PC-3 (cell line): Measurements from ENCODE around the gene CP. TPM values are rescaled to one million over a fixed set of nuclear protein-coding genes. Genes with fewer than 3 reads are reported as not detected.

Experiments used
- ATAC-seq: fragments of 200-7000 bp; cut with Tn5 transposase; 2 replicates; pipeline ENCODE4 v1.9.1; 2020; ENCODE audit warnings: mild to moderate bottlenecking, moderate library complexity
- BruUV-seq: library from RNA; stranded (reverse); fragments of 400-500 nt; replicated peaks from 2 replicates; lab custom pipeline; 2021; lab: Mats Ljungman, UMichigan
- CTCF ChIA-PET: fragments of 300-600 bp; sonication (Branson Sonifier 250); formaldehyde crosslinking; loops from one replicate; lab custom pipeline; 2022; ENCODE audit warnings: antibody characterized with exemption; lab: Charles Lee
- POLR2A ChIA-PET: fragments of 300-600 bp; sonication (Branson Sonifier 250); formaldehyde crosslinking; loops from one replicate; lab custom pipeline; 2022; ENCODE audit warnings: antibody characterized with exemption; ENCODE audit not compliant: unreplicated experiment; lab: Charles Lee
- DNase-seq: peaks from one replicate; pipeline ENCODE4 v3.0.0-alpha.2; 2015
- H2AFZ ChIP-seq: fragments of 300-600 bp; sonication (generic); 2 replicates; pipeline ENCODE4 v1.6.0; 2016; ENCODE audit warnings: antibody characterized with exemption, low read length
- H3F3A ChIP-seq: fragments of 300-600 bp; sonication (generic); one replicate; pipeline ENCODE4 v1.6.0; 2017; ENCODE audit warnings: antibody characterized with exemption, low read length, control low read depth, mild to moderate bottlenecking; ENCODE audit not compliant: unreplicated experiment
- H3K27ac ChIP-seq: fragments of 300-600 bp; sonication (generic); 2 replicates; pipeline ENCODE4 v1.5.1; 2016; ENCODE audit warnings: mild to moderate bottlenecking, low read length
- H3K27me3 ChIP-seq: fragments of 300-600 bp; sonication (generic); 2 replicates; pipeline ENCODE4 v1.6.1; 2016; ENCODE audit warnings: low read length, mixed read lengths
- H3K36me3 ChIP-seq: fragments of 300-600 bp; sonication (generic); 2 replicates; pipeline ENCODE4 v1.6.1; 2016; ENCODE audit warnings: low read depth, mixed run types, low read length, mixed read lengths
- H3K4me1 ChIP-seq: fragments of 300-600 bp; sonication (generic); 2 replicates; pipeline ENCODE4 v1.5.1; 2016; ENCODE audit warnings: low read length; ENCODE audit not compliant: insufficient read depth
- H3K4me2 ChIP-seq: fragments of 300-600 bp; sonication (generic); 2 replicates; pipeline ENCODE4 v1.6.0; 2016; ENCODE audit warnings: low read length
- H3K4me3 ChIP-seq: fragments of 300-600 bp; sonication (generic); 2 replicates; pipeline ENCODE4 v1.5.1; 2016; ENCODE audit warnings: mild to moderate bottlenecking, low read length, mixed read lengths
- H3K79me2 ChIP-seq: fragments of 300-600 bp; sonication (generic); 2 replicates; pipeline ENCODE4 v1.6.1; 2017; ENCODE audit warnings: low read length, mixed read lengths
- H3K9ac ChIP-seq: fragments of 300-600 bp; sonication (generic); 2 replicates; pipeline ENCODE4 v1.6.0; 2016; ENCODE audit warnings: mild to moderate bottlenecking, low read length
- H3K9me2 ChIP-seq: fragments of 300-600 bp; sonication (generic); replicated peaks from 2 replicates; pipeline ENCODE4 v1.6.1; 2016; ENCODE audit warnings: mixed run types, low read length, mixed read lengths
- H3K9me3 ChIP-seq: fragments of 300-600 bp; sonication (generic); 2 replicates; pipeline ENCODE4 v1.6.1; 2016; ENCODE audit warnings: low read length, mixed read lengths
- H4K20me1 ChIP-seq: fragments of 300-600 bp; sonication (generic); 2 replicates; pipeline ENCODE4 v1.6.1; 2016; ENCODE audit warnings: low read length, mixed read lengths
- CTCF ChIP-seq: fragments of 300-600 bp; sonication (generic); conservative IDR thresholded peaks from 2 replicates; pipeline ENCODE4 v1.5.1; 2017; ENCODE audit warnings: antibody characterized with exemption, low read depth, mild to moderate bottlenecking, low read length
- EZH2 ChIP-seq: fragments of 300-600 bp; sonication (generic); IDR thresholded peaks from one replicate; pipeline ENCODE4 v1.6.1; 2017; ENCODE audit warnings: antibody characterized with exemption, mild to moderate bottlenecking, low read length; ENCODE audit not compliant: unreplicated experiment
- EZH2phosphoT487 ChIP-seq: fragments of 300-600 bp; sonication (generic); IDR thresholded peaks from 2 replicates; pipeline ENCODE4 v1.6.1; 2018; ENCODE audit warnings: mild to moderate bottlenecking, antibody characterized with exemption, low read length, borderline replicate concordance
- intact Hi-C: fragments of 100-400 bp; cut with micrococcal nuclease; formaldehyde crosslinking; loops from 2 replicates; pipeline ENCODE4 v1.9.0; 2023
- total RNA-seq: library from RNA; depleted of rRNA; stranded (reverse); fragments of >200 nt; gene quantifications from 2 replicates; pipeline ENCODE4 v1.2.3, GENCODE V29; 2014

CP gene
- total RNA-seq, 1 experiment from 2014 or later: 0.04 TPM

- ChIA-PET POLR2A (no interaction called here), CTCF (interaction anchor here (0.5 kb wide), 1 partner anchor 355 kb away, joined by 3 read pairs; no protein-coding TSS in a partner anchor)
- no peaks in the 10 kb centered on the region for H3K9me3 ChIP-seq
- no peak overlapping the region for H3K27ac ChIP-seq
- no peaks in the 10 kb centered on the region for H4K20me1 ChIP-seq
- no peak overlapping the region for H3K9ac ChIP-seq
- no peak overlapping the region for H3K4me3 ChIP-seq
- no peaks in the 10 kb centered on the region for H3K9me2 ChIP-seq
- no TSS peak for BruUV-seq
- intact Hi-C loops: no loop called here
- H3F3A ChIP-seq: no peaks in the 10 kb centered on the region
- H3K4me2 ChIP-seq: no peak overlapping the region
- no peaks in the 10 kb centered on the region for H3K27me3 ChIP-seq
- H3K79me2 ChIP-seq: no peaks in the 10 kb centered on the region
- no peak for ATAC-seq
- no peaks in the 10 kb centered on the region for H3K36me3 ChIP-seq
- TF ChIP-seq CTCF (no peak), EZH2 (no peak), EZH2phosphoT487 (no peak)
- no peak overlapping the region for H2AFZ ChIP-seq
- H3K4me1 ChIP-seq: no peaks in the 10 kb centered on the region
- DNase-seq: no peak
Measured at GRCh38 chr3:149207475-149207874, 14.2 kb downstream of the CP start.

DNA sequence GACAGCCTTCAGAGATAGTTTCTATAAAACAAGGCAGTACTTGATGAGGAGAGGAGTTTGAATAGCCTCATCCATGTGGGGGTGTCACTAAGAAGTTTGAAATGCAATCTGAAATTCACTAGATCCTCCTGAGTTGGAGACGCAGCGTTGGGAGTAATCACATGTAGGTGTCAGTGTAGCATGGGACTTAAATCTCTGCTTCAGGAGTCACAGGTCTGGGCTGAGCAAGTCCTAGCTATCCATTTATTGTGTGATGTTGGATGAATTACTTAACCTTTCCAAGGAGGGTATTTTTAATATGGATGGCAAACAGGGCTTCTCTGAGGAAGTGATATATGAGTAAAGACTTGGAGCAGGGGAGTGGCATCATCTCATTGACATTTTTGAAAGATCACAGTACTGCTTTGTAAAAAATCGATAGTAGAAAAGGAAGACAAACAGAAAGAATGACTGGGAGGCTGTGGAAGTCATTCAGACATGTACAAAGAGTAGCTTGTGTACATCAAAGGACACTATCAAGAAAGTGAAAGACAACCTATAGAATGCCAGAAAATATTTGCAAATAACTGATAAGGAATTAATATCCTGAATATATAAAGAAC lies 17.1 kb downstream of the CP start:
- no peaks in the 10 kb centered on the region for H3K27me3 ChIP-seq
- H3K9me2 ChIP-seq: no peaks in the 10 kb centered on the region
- no peak for TF ChIP-seq EZH2
- TF ChIP-seq CTCF: no peak
- TF ChIP-seq EZH2phosphoT487: no peak
- no peaks in the 10 kb centered on the region for H3K36me3 ChIP-seq
- ChIA-PET CTCF (interaction anchor here (0.5 to 1.0 kb wide), 3 partner anchors 25 to 84 kb away, joined by 3 to 6 read pairs (median 4); no protein-coding TSS in a partner anchor), POLR2A (no interaction called here)
- intact Hi-C loops: loop anchor here (2.0 kb wide), 1 partner anchor 16 kb away; the partner anchor contains the start of gene CP
- no peak overlapping the region for H3K9ac ChIP-seq
- H3K27ac ChIP-seq: no peak overlapping the region
- no peak overlapping the region for H3K4me2 ChIP-seq
- no peaks in the 10 kb centered on the region for H3F3A ChIP-seq
- no TSS peak for BruUV-seq
- ATAC-seq: peak; percentile 76
- H2AFZ ChIP-seq: no peak overlapping the region
- H3K79me2 ChIP-seq: no peaks in the 10 kb centered on the region
- H3K9me3 ChIP-seq: no peaks in the 10 kb centered on the region
- no peak overlapping the region for H3K4me3 ChIP-seq
- no peaks in the 10 kb centered on the region for H4K20me1 ChIP-seq
- no peak for DNase-seq
- H3K4me1 ChIP-seq: peaks cover 3% of the 10 kb centered on the region

GRCh38 chr3:149203758-149204157 lies 17.9 kb downstream of the CP start:
- no peak for DNase-seq
- intact Hi-C loops: loop anchor here (2.0 kb wide), 1 partner anchor 17 kb away; the partner anchor contains the start of gene CP
- Histone ChIP-seq H3K4me2 (no peak overlapping the region), H3K9me2 (no peaks in the 10 kb centered on the region), H3K27me3 (no peaks in the 10 kb centered on the region), H3K4me3 (no peak overlapping the region), H2AFZ (no peak overlapping the region), H3K9me3 (no peaks in the 10 kb centered on the region), H3K36me3 (no peaks in the 10 kb centered on the region), H3F3A (no peaks in the 10 kb centered on the region), H4K20me1 (no peaks in the 10 kb centered on the region), H3K27ac (no peak overlapping the region), H3K79me2 (no peaks in the 10 kb centered on the region), H3K4me1 (peaks cover 4% of the 10 kb centered on the region), H3K9ac (no peak overlapping the region)
- no peak for ATAC-seq
- CTCF ChIA-PET: no interaction called here
- TF ChIP-seq CTCF: no peak
- no peak for TF ChIP-seq EZH2
- no peak for TF ChIP-seq EZH2phosphoT487
- no TSS peak for BruUV-seq
- POLR2A ChIA-PET: no interaction called here
